Hematopoietic multipotent progenitor cell treated with erythropoietin and hydrocortisone succinate and interleukin-3 and kit ligand, for 8 days (in vitro differentiated cells): ENCODE data around the gene ERBB4.

Experiments
- DNase-seq: peaks from one replicate; pipeline ENCODE4 v3.0.0-alpha.2; 2015

ERBB4 gene

GRCh38 chr2:212359425-212360067 lies 179.1 kb downstream of the ERBB4 start:
- no peak for DNase-seq

GRCh38 chr2:212357606-212358005 lies 181.0 kb downstream of the ERBB4 start:
- no peak for DNase-seq

- DNase-seq = no peak
Measured at GRCh38 chr2:212354382-212354781, 184.2 kb downstream of the ERBB4 start.

GRCh38 chr2:212348501-212348900 lies 190.1 kb downstream of the ERBB4 start:
- DNase-seq = no peak

GRCh38 chr2:212346865-212347264 lies 191.7 kb downstream of the ERBB4 start:
- DNase-seq = no peak

- no peak for DNase-seq
Measured at GRCh38 chr2:212345966-212346365, 192.6 kb downstream of the ERBB4 start.

- DNase-seq = no peak
Measured at GRCh38 chr2:212344131-212344530, 194.5 kb downstream of the ERBB4 start.

GRCh38 chr2:212343167-212343566 lies 195.4 kb downstream of the ERBB4 start:
- DNase-seq = no peak

GRCh38 chr2:212337486-212338343 lies 200.9 kb downstream of the ERBB4 start:
- no peak for DNase-seq

GRCh38 chr2:212337036-212337435 lies 201.6 kb downstream of the ERBB4 start:
- DNase-seq = no peak

GRCh38 chr2:212330263-212330662 lies 208.3 kb downstream of the ERBB4 start:
- no peak for DNase-seq

- no peak for DNase-seq
Measured at GRCh38 chr2:212328712-212329496, 209.7 kb downstream of the ERBB4 start.

- no peak for DNase-seq
Measured at GRCh38 chr2:212328136-212328535, 210.5 kb downstream of the ERBB4 start.

- DNase-seq = no peak
Measured at GRCh38 chr2:212327171-212327809, 211.3 kb downstream of the ERBB4 start.

- DNase-seq = no peak
Measured at GRCh38 chr2:212318636-212319035, 220.0 kb downstream of the ERBB4 start.

GRCh38 chr2:212314680-212315079 lies 223.9 kb downstream of the ERBB4 start:
- DNase-seq = no peak

GRCh38 chr2:212311807-212312404 lies 226.7 kb downstream of the ERBB4 start:
- DNase-seq = no peak

GRCh38 chr2:212299943-212300342 lies 238.7 kb downstream of the ERBB4 start:
- no peak for DNase-seq

GRCh38 chr2:212299333-212299732 lies 239.3 kb downstream of the ERBB4 start:
- DNase-seq = no peak

- no peak for DNase-seq
Measured at GRCh38 chr2:212295571-212295970, 243.0 kb downstream of the ERBB4 start.

GRCh38 chr2:212294816-212295215 lies 243.8 kb downstream of the ERBB4 start:
- no peak for DNase-seq

GRCh38 chr2:212289301-212289700 lies 249.3 kb downstream of the ERBB4 start:
- DNase-seq = no peak

- DNase-seq = no peak
Measured at GRCh38 chr2:212288308-212288707, 250.3 kb downstream of the ERBB4 start.
